ENCODE measurements around the gene SLC29A3. TPM values are rescaled to one million over a fixed set of nuclear protein-coding genes. Genes with fewer than 3 reads are reported as not detected.

Gene SLC29A3
- total and polyA plus RNA-seq, 2 experiments from 2014 or later, result 10.3 to 12.3 TPM

GRCh38 chr10:71399946-71400345, 80.9 kb downstream of the SLC29A3 start:
- peaks cover 37% of the 10 kb centered on the region for H3K27me3 Mint-ChIP-seq (ENCODE audit: insufficient read depth, low read depth, poor library complexity)
- Histone ChIP-seq H3K4me1 (ENCODE audit: insufficient read depth) (peaks cover 21% of the 10 kb centered on the region), H4K20me1 (replicated peaks; ENCODE audit: insufficient read depth) (0 out of 2 replicates have a peak, but pooled peaks cover 5% of the 10 kb centered on the region), H3K4me3 (no peak overlapping the region), H3K36me3 (ENCODE audit: insufficient read depth) (no peaks in the 10 kb centered on the region), H3K79me2 (replicated peaks; ENCODE audit: insufficient read depth) (no peaks in the 10 kb centered on the region), H3K9me2 (ENCODE audit: insufficient read depth) (no peaks in the 10 kb centered on the region), H3F3A (replicated peaks; ENCODE audit: low read depth) (0 out of 2 replicates have a peak, but pooled peaks cover 3% of the 10 kb centered on the region), H3K27ac (ENCODE audit: low read depth) (no peak overlapping the region), H3K27me3 (ENCODE audit: insufficient read depth) (peaks cover 47% of the 10 kb centered on the region), H2AFZ (no peak overlapping the region), H3K4me2 (no peak overlapping the region)
- H3K36me3 Mint-ChIP-seq (ENCODE audit: low read depth), result no peaks in the 10 kb centered on the region
- peaks cover 18% of the 10 kb centered on the region for H3K4me1 Mint-ChIP-seq
- ATAC-seq (no peak), DNase-seq (ENCODE audit: low spot score) (no peak)
- H3K4me3 Mint-ChIP-seq, result no peak overlapping the region
- no peak overlapping the region for H3K27ac Mint-ChIP-seq
- H3K9me3 Mint-ChIP-seq, result no peaks in the 10 kb centered on the region
- TF ChIP-seq CREB1 (CRISPR knock-in tag; IDR thresholded peaks at IDR 0.05; ENCODE audit: low read depth) (no peak), ZNF331 (CRISPR knock-in tag; IDR thresholded peaks at IDR 0.05; ENCODE audit: low read depth) (no peak), CTCF (conservative IDR thresholded peaks at IDR 0.05; ENCODE audit: low read depth in 2 of 2) (no peak), STAT1 (IDR thresholded peaks at IDR 0.05; ENCODE audit: unreplicated experiment) (no peak), EZH2phosphoT487 (IDR thresholded peaks at IDR 0.05; ENCODE audit: unreplicated experiment) (no peak), ZNF114 (CRISPR knock-in tag; IDR thresholded peaks at IDR 0.05) (no peak)
- TF ChIP-seq, protein P1, sequence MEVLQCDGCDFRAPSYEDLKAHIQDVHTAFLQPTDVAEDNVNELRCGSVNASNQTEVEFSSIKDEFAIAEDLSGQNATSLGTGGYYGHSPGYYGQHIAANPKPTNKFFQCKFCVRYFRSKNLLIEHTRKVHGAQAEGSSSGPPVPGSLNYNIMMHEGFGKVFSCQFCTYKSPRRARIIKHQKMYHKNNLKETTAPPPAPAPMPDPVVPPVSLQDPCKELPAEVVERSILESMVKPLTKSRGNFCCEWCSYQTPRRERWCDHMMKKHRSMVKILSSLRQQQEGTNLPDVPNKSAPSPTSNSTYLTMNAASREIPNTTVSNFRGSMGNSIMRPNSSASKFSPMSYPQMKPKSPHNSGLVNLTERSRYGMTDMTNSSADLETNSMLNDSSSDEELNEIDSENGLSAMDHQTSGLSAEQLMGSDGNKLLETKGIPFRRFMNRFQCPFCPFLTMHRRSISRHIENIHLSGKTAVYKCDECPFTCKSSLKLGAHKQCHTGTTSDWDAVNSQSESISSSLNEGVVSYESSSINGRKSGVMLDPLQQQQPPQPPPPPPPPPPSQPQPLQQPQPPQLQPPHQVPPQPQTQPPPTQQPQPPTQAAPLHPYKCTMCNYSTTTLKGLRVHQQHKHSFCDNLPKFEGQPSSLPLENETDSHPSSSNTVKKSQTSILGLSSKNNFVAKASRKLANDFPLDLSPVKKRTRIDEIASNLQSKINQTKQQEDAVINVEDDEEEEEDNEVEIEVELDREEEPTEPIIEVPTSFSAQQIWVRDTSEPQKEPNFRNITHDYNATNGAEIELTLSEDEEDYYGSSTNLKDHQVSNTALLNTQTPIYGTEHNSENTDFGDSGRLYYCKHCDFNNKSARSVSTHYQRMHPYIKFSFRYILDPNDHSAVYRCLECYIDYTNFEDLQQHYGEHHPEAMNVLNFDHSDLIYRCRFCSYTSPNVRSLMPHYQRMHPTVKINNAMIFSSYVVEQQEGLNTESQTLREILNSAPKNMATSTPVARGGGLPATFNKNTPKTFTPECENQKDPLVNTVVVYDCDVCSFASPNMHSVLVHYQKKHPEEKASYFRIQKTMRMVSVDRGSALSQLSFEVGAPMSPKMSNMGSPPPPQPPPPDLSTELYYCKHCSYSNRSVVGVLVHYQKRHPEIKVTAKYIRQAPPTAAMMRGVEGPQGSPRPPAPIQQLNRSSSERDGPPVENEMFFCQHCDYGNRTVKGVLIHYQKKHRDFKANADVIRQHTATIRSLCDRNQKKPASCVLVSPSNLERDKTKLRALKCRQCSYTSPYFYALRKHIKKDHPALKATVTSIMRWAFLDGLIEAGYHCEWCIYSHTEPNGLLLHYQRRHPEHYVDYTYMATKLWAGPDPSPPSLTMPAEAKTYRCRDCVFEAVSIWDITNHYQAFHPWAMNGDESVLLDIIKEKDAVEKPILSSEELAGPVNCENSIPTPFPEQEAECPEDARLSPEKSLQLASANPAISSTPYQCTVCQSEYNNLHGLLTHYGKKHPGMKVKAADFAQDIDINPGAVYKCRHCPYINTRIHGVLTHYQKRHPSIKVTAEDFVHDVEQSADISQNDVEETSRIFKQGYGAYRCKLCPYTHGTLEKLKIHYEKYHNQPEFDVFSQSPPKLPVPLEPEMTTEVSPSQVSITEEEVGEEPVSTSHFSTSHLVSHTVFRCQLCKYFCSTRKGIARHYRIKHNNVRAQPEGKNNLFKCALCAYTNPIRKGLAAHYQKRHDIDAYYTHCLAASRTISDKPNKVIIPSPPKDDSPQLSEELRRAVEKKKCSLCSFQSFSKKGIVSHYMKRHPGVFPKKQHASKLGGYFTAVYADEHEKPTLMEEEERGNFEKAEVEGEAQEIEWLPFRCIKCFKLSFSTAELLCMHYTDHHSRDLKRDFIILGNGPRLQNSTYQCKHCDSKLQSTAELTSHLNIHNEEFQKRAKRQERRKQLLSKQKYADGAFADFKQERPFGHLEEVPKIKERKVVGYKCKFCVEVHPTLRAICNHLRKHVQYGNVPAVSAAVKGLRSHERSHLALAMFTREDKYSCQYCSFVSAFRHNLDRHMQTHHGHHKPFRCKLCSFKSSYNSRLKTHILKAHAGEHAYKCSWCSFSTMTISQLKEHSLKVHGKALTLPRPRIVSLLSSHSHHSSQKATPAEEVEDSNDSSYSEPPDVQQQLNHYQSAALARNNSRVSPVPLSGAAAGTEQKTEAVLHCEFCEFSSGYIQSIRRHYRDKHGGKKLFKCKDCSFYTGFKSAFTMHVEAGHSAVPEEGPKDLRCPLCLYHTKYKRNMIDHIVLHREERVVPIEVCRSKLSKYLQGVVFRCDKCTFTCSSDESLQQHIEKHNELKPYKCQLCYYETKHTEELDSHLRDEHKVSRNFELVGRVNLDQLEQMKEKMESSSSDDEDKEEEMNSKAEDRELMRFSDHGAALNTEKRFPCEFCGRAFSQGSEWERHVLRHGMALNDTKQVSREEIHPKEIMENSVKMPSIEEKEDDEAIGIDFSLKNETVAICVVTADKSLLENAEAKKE (CRISPR knock-in tag; IDR thresholded peaks at IDR 0.05), result no peak

Measured in GM23338 (cell line).